H4 (cell line): ENCODE measurements around the gene ZDHHC7. TPM values are rescaled to one million over a fixed set of nuclear protein-coding genes. Genes with fewer than 3 reads are reported as not detected.

Experiments used
- DNase-seq: peaks from one replicate; pipeline ENCODE4 v3.0.0-alpha.2; 2015; ENCODE audit warnings: low spot score
- total RNA-seq: library from RNA; depleted of rRNA; stranded (reverse); fragments of >200 nt; shearing (Covaris generic); gene quantifications from 2 replicates; pipeline ENCODE4 v1.2.3, GENCODE V29; 2014

The ZDHHC7 gene
- total RNA-seq, 1 experiment from 2014 or later: 55.0 TPM

DNA sequence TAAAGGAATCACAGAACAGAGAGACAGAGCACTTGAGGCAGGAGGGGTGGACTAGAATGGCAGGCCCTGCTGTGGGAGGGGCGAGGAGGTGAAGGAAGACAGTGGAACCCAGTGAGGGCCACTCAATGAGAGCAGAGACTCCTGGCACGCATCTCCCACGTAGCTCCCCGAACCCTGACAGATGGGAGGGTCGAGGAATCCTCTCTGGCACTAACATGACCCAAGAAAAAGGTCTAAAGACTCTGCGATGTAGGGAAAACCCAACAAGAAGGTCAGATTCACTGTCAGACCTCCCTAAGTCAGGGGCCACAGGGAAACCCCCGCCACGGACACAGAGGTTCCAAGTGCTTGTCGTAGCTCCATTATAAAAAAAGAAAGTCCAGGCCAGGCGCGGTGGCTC lies 15.0 kb downstream of the ZDHHC7 start:
- DNase-seq: no peak

- no peak for DNase-seq
These were observed 15.7 kb downstream of the ZDHHC7 start for GRCh38 chr16:84995663-84996062.

DNA sequence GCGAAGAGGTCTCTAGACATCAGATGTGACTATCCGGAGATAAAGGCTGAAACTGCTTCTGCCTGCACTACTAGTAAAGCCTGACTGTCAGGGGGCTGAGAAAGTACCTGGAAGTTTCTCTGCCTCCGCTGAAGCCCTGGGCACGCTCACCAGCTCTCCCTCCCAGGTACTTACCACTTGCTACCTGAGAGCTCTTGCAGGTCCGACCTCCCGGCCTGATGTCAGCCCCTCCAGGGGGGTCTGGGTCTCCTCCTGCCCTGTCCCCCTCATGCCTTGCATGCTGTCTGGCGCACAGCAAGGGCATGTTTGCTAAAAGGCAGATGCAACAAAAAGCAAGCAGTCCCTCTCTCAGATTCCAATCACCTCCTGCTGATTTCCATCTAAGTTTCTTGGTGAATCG lies 17.4 kb downstream of the ZDHHC7 start:
- DNase-seq: no peak

DNA sequence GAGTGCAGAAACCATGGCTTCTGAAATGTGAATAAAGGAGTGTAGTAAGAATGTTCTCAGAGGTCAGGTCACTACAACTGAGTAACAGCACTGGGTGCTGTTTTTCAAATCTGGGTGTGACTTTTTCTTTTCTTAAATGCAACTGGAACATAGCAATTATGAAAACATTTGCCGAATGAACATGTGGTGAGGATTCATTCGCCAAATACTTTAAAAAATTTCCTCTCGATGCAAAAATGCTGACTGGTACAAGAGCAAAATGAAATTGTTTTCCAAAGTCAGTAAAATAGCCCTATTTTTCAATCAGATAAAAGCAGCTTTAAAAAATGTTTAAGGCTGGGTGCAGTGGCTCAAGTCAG lies 18.6 kb downstream of the ZDHHC7 start:
- DNase-seq: no peak

- DNase-seq: no peak
These were observed 20.6 kb downstream of the ZDHHC7 start for GRCh38 chr16:84990782-84991181.

DNA sequence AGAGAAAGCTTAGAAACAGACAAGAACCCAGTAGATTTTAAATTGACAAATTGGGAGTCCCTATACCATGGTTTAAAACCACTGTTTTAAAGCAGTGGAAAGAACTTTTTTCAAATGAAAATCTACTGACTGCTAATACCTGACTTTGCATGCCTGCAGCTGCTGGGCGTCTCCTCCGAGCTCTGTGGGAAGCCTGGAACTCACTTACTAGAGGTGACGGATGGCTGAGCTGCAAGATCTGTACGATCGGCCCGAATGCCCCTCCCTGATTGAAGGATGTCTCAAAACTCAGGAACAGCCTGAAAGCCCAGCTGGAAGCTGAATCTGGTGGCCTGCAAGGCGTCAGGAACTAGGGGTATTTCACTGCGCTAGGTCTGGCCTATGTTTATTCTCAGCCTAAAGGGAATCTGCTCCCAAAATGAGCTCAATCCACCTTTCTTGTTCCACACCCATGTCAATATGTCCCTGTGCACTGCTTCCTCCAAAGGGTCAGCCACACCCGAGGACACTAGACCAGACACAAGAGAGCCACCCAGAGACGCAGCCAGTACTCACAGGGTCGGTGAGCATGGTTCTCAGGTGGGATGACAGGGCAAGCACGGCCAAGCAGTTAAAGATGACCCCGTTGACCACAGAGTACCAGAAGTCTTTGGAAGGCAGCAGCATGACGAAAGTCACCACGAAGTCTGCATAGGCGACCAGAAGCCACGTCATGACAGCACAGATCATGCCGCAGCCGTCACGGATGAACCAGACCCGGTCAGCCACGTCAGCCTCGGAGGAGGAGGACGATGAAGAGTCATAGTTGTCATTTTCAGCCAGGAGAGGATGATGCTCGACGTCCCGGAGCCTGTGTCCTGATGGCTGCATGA lies 21.4 kb downstream of the ZDHHC7 start:
- DNase-seq: no peak

GRCh38 chr16:84988328-84989080 lies 22.8 kb downstream of the ZDHHC7 start:
- DNase-seq: no peak

DNA sequence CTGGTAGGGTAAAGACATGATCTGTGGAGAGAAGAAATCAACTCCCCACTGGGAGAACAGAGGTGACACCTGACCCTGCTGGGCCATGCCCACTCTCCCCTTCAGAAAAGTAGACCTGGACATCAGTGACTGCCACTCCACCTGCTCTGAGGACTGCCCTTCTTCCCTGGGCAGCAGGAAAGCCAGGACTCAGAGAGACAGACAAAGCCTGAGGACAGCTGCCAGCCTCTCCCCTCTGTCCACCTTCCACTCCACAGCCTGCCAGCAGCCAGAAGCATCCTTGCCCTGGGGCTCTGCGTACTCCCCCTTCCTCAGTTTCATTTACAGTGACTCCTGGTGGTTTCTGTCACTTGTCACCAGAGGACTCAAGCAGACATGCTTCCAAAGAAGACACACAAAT lies 24.5 kb downstream of the ZDHHC7 start:
- DNase-seq: no peak

GRCh38 chr16:84986102-84986501 lies 25.2 kb downstream of the ZDHHC7 start:
- DNase-seq: no peak

GRCh38 chr16:84985079-84986065 lies 26.0 kb downstream of the ZDHHC7 start:
- DNase-seq: peak; percentile 54

- no peak for DNase-seq
These were observed 28.9 kb downstream of the ZDHHC7 start for GRCh38 chr16:84982434-84982833.

GRCh38 chr16:84979516-84979915 lies 31.8 kb downstream of the ZDHHC7 start:
- DNase-seq: no peak

DNA sequence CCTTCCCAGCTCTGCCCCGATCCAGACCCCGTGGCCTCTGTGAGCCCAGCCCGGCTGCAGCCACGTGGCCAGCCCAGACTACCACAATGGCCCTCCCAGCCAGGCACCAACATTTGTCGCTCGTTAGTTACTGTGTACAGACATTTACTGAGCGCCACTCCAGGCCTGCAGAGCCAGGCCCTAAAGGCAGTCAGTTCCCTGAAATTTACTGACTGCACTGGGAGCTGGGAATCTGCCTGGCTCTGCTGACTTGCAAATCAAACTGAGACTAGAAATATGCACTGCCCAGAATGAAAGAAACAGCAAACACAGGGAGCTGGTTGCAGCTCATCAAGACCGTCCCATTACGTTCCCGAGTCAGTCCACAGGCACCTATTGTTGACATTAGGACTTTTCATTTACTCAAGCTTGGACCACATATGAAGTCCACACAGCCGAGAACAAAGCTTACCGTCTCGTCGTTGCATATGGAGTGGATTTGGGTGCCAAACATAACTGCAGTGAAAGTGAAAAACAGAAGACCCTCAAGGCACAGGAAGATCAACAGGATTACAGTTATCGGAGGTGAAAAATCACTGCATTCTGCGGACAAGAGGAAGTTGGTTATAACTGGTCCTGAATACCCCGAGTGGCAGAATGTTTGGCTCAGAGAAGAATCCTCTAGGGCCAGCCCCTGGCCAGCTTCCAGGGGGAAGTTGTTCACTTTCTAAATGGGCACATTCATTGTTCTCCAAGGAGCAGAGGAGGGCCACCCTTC lies 34.5 kb downstream of the ZDHHC7 start:
- DNase-seq: no peak

- no peak for DNase-seq
These were observed 35.8 kb downstream of the ZDHHC7 start for GRCh38 chr16:84975522-84975921.

- no peak for DNase-seq
These were observed 36.3 kb downstream of the ZDHHC7 start for GRCh38 chr16:84975066-84975465.

- DNase-seq: no peak
These were observed 37.4 kb downstream of the ZDHHC7 start for GRCh38 chr16:84973776-84974523.

DNA sequence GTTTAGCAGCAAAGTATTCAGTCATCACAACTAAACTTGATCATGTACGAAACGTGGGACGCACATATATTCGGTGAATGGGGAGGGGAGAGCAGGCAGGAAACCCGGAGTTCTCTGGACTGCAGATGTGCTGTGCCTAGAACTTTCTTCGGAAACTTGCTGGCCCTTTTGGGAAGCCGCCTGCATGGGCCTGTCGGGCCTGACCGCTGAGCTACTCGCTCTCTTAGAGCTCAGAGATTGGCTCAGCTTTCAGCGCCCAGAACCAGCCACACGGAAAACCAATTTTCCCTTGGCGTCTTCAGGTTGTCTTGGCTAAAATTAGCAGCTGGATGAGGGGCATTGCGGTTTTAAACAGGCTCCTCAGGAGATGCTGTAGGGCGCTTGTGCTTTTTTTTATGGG lies 38.1 kb downstream of the ZDHHC7 start:
- no peak for DNase-seq

- peak; percentile 81 for DNase-seq
These were observed 40.7 kb downstream of the ZDHHC7 start for GRCh38 chr16:84970447-84971127.

DNA sequence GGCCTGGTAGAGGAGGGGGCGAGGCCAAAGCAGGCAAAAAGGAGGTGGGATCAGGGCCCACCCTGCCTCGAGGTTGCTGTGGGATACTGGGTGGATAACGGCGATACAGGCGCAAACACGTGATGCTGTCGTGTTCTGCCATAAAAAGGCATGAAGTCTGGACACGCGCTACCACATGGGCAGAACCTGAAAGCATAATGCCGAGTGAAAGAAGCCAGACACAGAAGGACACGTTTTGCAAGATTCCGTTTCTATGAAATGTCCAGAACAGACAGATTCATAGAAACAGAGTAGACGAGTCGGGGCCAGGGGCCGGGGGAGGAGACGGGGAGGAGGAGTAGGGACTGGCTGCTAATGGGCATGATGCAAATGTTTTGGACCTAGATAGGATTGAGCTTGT lies 43.5 kb downstream of the ZDHHC7 start:
- no peak for DNase-seq
